B cell (primary cell): ENCODE data around the gene TMEM108. TPM values are rescaled to one million over a fixed set of nuclear protein-coding genes. Genes with fewer than 3 reads are reported as not detected.

Experiments
- ATAC-seq: fragments of 200-7000 bp; cut with Tn5 transposase; one replicate; pipeline ENCODE4 v1.10.0; 2021; ENCODE audit warnings: low read depth, mild to moderate bottlenecking, moderate number of reproducible peaks, moderate library complexity
- CTCF ChIA-PET: fragments of 350-600 bp; sonication (Branson Sonifier 250); formaldehyde crosslinking; loops from one replicate; lab custom pipeline; 2021; ENCODE audit warnings: antibody characterized with exemption, inconsistent platforms; lab: Charles Lee
- POLR2A ChIA-PET: fragments of 350-600 bp; sonication (Branson Sonifier 250); formaldehyde crosslinking; loops from one replicate; lab custom pipeline; 2021; ENCODE audit warnings: antibody characterized with exemption; lab: Charles Lee
- DNase-seq: peaks from one replicate; pipeline ENCODE4 v3.0.0; 2013
- H2AFZ ChIP-seq: 2 replicates; pipeline ENCODE4 v1.6.1; 2012; ENCODE audit warnings: mild to moderate bottlenecking, low read depth, low read length; ENCODE audit not compliant: insufficient read depth, poor library complexity, severe bottlenecking
- H3K27ac ChIP-seq, 2 donors: 1 replicate in 1 of 2; 2 replicates in 1 of 2; pipeline ENCODE4 v1.5.1; 2012 to 2013; ENCODE audit warnings: low read length in 2 of 2, mild to moderate bottlenecking in 2 of 2, moderate library complexity in 1 of 2
- H3K27me3 ChIP-seq, 4 experiments: fragments of 200-600 bp in 1 of 4; sonication (generic) in 1 of 4; replicated peaks in 1 of 4; 1 replicate in 2 of 4; 2 replicates in 2 of 4; pipeline versions ENCODE4 v1.6.1 to v1.7.0; 2013 to 2016; ENCODE audit warnings: low read length in 3 of 4, mild to moderate bottlenecking in 2 of 4, mixed read lengths in 1 of 4, moderate library complexity in 1 of 4; ENCODE audit not compliant: insufficient read depth in 4 of 4, control insufficient read depth in 3 of 4; ENCODE audit errors: control extremely low read depth in 1 of 4
- H3K36me3 ChIP-seq, 2 experiments: replicated peaks in 1 of 2; 1 replicate in 1 of 2; 2 replicates in 1 of 2; pipeline versions ENCODE4 v1.6.1 to v1.7.1; 2013; ENCODE audit warnings: low read length in 1 of 2; ENCODE audit not compliant: insufficient read depth in 2 of 2, control insufficient read depth in 1 of 2; ENCODE audit errors: control extremely low read depth in 1 of 2, extremely low read depth in 1 of 2
- H3K4me1 ChIP-seq, 2 donors: fragments of 200-600 bp in 1 of 2; sonication (generic) in 1 of 2; 1 replicate in 1 of 2; 2 replicates in 1 of 2; pipeline versions ENCODE4 v1.5.1 to v1.6.1; 2013 to 2017; ENCODE audit warnings: low read length in 2 of 2; ENCODE audit not compliant: control insufficient read depth in 2 of 2, insufficient read depth in 2 of 2
- H3K4me2 ChIP-seq: replicated peaks from 2 replicates; pipeline ENCODE3; 2012; ENCODE audit warnings: mild to moderate bottlenecking, low read depth, low read length; ENCODE audit not compliant: poor library complexity, severe bottlenecking
- H3K4me3 ChIP-seq, 5 experiments: fragments of 200-600 bp in 1 of 5; sonication (generic) in 1 of 5; 1 replicate in 3 of 5; 2 replicates in 2 of 5; pipeline versions ENCODE4 v1.5.1 to v1.7.0; 2011 to 2016; ENCODE audit warnings: low read length in 4 of 5, mild to moderate bottlenecking in 4 of 5, low read depth in 2 of 5, control low read depth in 1 of 5, moderate library complexity in 1 of 5; ENCODE audit not compliant: insufficient read depth in 1 of 5; ENCODE audit errors: control extremely low read depth in 1 of 5, extremely low read depth in 1 of 5
- H3K79me2 ChIP-seq: fragments of 200-600 bp; sonication (generic); one replicate; pipeline ENCODE4 v1.6.0; 2016; ENCODE audit warnings: low read length; ENCODE audit not compliant: control insufficient read depth, insufficient read depth
- H3K9ac ChIP-seq: fragments of 200-600 bp; sonication (generic); 2 replicates; pipeline ENCODE4 v1.6.1; 2017; ENCODE audit warnings: mild to moderate bottlenecking, low read length, moderate library complexity
- H3K9me3 ChIP-seq, 3 donors: one replicate each; pipeline versions ENCODE4 v1.6.1 to v1.7.1; 2013; ENCODE audit warnings: low read length in 2 of 3; ENCODE audit not compliant: control insufficient read depth in 2 of 3, insufficient read depth in 1 of 3; ENCODE audit errors: control extremely low read depth in 1 of 3
- H4K20me1 ChIP-seq: 2 replicates; pipeline ENCODE4 v1.6.0; 2012; ENCODE audit warnings: mild to moderate bottlenecking, low read length; ENCODE audit not compliant: insufficient read depth, control insufficient read depth, poor library complexity, severe bottlenecking
- H3K27ac Mint-ChIP-seq: one replicate; pipeline ENCODE4 v1.8.0; 2021; ENCODE audit warnings: mixed read lengths
- H3K27me3 Mint-ChIP-seq: one replicate; pipeline ENCODE4 v1.8.0; 2021; ENCODE audit warnings: mixed read lengths
- H3K4me1 Mint-ChIP-seq: one replicate; pipeline ENCODE4 v1.8.0; 2021; ENCODE audit warnings: mixed read lengths
- H3K4me3 Mint-ChIP-seq: one replicate; pipeline ENCODE4 v1.8.0; 2021; ENCODE audit warnings: mixed read lengths
- H3K9me3 Mint-ChIP-seq: one replicate; pipeline ENCODE4 v1.8.0; 2022; ENCODE audit warnings: mixed read lengths; ENCODE audit not compliant: insufficient read depth
- EZH2 ChIP-seq: IDR thresholded peaks from 2 replicates; pipeline ENCODE4 v1.6.1; 2012; ENCODE audit warnings: borderline replicate concordance, low read depth, mild to moderate bottlenecking, moderate library complexity, low read length; ENCODE audit not compliant: insufficient read depth, poor library complexity, severe bottlenecking
- WGBS: methylation state at CpG from one replicate; pipeline ENCODE4 v1.1.5; 2013; ENCODE audit warnings: missing lambda C conversion rate; ENCODE audit not compliant: insufficient coverage; 5-methylcytosine and 5-hydroxymethylcytosine counted together
- intact Hi-C: fragments of 100-400 bp; cut with micrococcal nuclease; formaldehyde crosslinking; loops from one replicate; pipeline ENCODE4 v1.10.0; 2022
- polyA plus RNA-seq: library from polyadenylated mRNA; depleted of rRNA; stranded (reverse); fragments of >200 nt; gene quantifications from 2 replicates; pipeline ENCODE4 v1.2.3, GENCODE V29; 2012
- total RNA-seq, 2 donors: library from RNA; stranded (reverse); fragments of 120-200 nt in 1 of 2; gene quantifications; 1 replicate in 1 of 2; 2 replicates in 1 of 2; pipeline versions ENCODE4 v1.2.3 to v1.2.4, GENCODE V29; 2013 to 2022
- TF ChIP-seq, protein P1 (sequence below): fragments of 200-600 bp; IDR thresholded peaks from one replicate; pipeline ENCODE4 v1.8.0; 2022; ENCODE audit warnings: antibody characterized with exemption, mild to moderate bottlenecking

The TMEM108 gene
- total and polyA plus RNA-seq, 2 donors (not counting 1 experiment from before 2014, with no cell fraction given): not detected

DNA sequence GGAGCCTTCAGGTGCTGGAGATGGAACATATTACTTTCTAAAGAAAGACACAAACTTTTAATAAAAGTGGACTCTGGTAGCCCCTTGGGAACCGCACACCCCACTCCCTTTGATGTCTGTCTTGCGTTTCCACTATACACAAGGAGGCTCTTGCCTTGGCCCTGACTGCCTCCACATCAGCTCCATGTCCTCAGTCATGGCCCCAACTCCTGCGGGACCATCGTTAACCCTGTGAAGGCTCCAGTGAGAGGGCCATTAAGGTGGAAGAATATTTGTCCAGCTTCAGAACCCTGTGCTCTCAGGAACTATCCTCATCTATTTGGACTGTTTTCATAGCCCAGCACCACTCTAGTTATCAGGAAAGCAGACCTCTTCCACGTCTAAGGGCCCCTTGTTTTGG is 345.6 kb downstream of the TMEM108 start:
- Histone ChIP-seq H3K79me2 (no peaks in the 10 kb centered on the region), H3K4me1 (peaks cover 0 to 3% of the 10 kb centered on the region in 2 donors), H2AFZ (no peak overlapping the region), H3K4me2 (no peak overlapping the region), H4K20me1 (no peaks in the 10 kb centered on the region), H3K4me3 (no peak overlapping the region), H3K36me3 (no peaks in the 10 kb centered on the region), H3K27ac (no peak overlapping the region), H3K9me3 (no peaks in the 10 kb centered on the region), H3K9ac (no peak overlapping the region), H3K27me3 (peaks cover 0 to 3% (median 0%) of the 10 kb centered on the region in 4 experiments)
- Mint-ChIP-seq H3K27ac (no peak overlapping the region), H3K27me3 (no peaks in the 10 kb centered on the region), H3K4me1 (peaks cover 2% of the 10 kb centered on the region), H3K4me3 (no peak overlapping the region), H3K9me3 (no peaks in the 10 kb centered on the region)
- no peak for ATAC-seq
- 79% methylated on average over 3 of the region's 5 CpGs for WGBS
- ChIA-PET CTCF (interaction anchor here (1.0 to 2.6 kb wide), 3 partner anchors 12 to 657 kb away, joined by 3 to 11 read pairs (median 3); no protein-coding TSS in a partner anchor), POLR2A (no interaction called here)
- no peak for DNase-seq
- intact Hi-C loops: loop anchor here (2.0 to 10.0 kb wide), 2 partner anchors 657 to 849 kb away; no protein-coding TSS in a partner anchor
- TF ChIP-seq, protein P1, sequence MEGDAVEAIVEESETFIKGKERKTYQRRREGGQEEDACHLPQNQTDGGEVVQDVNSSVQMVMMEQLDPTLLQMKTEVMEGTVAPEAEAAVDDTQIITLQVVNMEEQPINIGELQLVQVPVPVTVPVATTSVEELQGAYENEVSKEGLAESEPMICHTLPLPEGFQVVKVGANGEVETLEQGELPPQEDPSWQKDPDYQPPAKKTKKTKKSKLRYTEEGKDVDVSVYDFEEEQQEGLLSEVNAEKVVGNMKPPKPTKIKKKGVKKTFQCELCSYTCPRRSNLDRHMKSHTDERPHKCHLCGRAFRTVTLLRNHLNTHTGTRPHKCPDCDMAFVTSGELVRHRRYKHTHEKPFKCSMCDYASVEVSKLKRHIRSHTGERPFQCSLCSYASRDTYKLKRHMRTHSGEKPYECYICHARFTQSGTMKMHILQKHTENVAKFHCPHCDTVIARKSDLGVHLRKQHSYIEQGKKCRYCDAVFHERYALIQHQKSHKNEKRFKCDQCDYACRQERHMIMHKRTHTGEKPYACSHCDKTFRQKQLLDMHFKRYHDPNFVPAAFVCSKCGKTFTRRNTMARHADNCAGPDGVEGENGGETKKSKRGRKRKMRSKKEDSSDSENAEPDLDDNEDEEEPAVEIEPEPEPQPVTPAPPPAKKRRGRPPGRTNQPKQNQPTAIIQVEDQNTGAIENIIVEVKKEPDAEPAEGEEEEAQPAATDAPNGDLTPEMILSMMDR: no peak
- no peak for TF ChIP-seq EZH2

DNA sequence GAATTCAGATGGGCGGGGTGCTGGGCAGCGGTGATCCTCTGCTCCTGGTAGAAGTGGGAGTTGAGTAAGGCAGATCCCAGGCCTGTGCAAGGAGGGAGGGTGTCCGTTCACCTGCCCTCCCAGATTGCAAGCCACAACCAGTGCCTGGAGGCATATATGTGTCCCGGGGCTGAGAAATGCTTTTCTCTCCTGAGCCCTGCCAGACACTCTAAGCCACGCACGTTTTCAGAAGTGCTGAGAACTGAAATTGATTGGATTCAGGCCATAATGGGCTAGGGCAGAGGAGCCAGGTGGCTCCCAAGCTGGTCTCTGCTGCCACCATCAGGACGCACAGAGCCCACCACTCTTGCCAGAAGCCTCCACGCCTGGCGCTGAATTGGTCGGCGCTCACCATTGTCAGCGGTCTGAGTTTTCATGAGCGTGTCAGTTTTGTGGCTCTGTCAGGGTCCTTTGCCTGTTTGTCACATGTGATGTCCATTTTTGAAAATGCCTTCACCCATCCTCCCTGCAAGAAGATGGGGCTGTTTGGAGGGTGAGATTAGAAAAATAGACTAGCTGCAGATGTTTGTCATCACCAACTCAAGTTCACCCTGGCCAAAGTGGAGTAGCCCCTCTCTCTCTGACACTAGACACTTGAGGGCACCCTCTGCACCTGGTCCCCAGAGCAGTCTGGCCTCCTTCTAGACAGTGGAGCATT is 346.3 kb downstream of the TMEM108 start:
- peaks cover 2% of the 10 kb centered on the region for H3K4me1 Mint-ChIP-seq
- Histone ChIP-seq H2AFZ (no peak overlapping the region), H3K4me3 (no peak overlapping the region), H3K79me2 (no peaks in the 10 kb centered on the region), H3K4me2 (no peak overlapping the region), H3K27ac (no peak overlapping the region), H4K20me1 (no peaks in the 10 kb centered on the region), H3K9me3 (no peaks in the 10 kb centered on the region), H3K9ac (no peak overlapping the region), H3K4me1 (peaks cover 0 to 3% of the 10 kb centered on the region in 2 donors), H3K36me3 (no peaks in the 10 kb centered on the region), H3K27me3 (peaks cover 0 to 3% (median 0%) of the 10 kb centered on the region in 4 experiments)
- TF ChIP-seq, protein P1: peak; percentile 48
- no peak for TF ChIP-seq EZH2
- no peaks in the 10 kb centered on the region for H3K9me3 Mint-ChIP-seq
- no peak overlapping the region for H3K4me3 Mint-ChIP-seq
- ChIA-PET CTCF (interaction anchor here (0.6 to 2.6 kb wide), 4 partner anchors 11 to 670 kb away, joined by 3 to 11 read pairs (median 3); no protein-coding TSS in a partner anchor), POLR2A (no interaction called here)
- DNase-seq: peak; percentile 44
- H3K27ac Mint-ChIP-seq: no peak overlapping the region
- intact Hi-C loops: loop anchor here (2.0 to 10.0 kb wide), 2 partner anchors 658 to 850 kb away; no protein-coding TSS in a partner anchor
- 35% methylated on average over 13 of the region's 13 CpGs for WGBS
- ATAC-seq: peak; percentile 54
- no peaks in the 10 kb centered on the region for H3K27me3 Mint-ChIP-seq
